GM18520 (cell line): ENCODE measurements around the gene CLEC19A.
A peak's percentile ranks its signal among the peaks of the same experiment; 100 is the strongest.

Experiments
- ATAC-seq: cut with Tn5 transposase; IDR thresholded peaks from one replicate; pipeline ENCODE4 v1.9.1; 2021; ENCODE audit not compliant: unreplicated experiment

The CLEC19A gene

DNA sequence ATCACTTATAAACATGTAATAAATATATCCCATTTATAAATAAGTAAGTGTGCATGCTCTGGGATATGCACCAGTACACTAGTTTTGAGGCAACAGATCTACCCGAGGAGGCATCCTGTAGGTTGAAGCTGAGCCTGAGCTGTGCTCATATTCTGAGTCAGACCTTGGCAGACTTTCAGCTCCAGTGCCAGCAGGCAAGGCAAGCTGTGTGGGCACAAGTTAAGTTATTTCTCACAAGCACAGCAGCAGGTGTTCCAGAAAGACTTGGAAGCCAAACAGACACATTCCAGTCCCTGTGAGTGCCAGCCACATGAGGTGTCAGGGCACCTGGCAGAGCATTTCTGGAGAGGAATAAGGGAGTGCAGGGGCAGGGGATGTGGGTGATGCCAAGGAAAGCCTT lies 1.3 kb upstream of the CLEC19A start:
- ATAC-seq: no peak

DNA sequence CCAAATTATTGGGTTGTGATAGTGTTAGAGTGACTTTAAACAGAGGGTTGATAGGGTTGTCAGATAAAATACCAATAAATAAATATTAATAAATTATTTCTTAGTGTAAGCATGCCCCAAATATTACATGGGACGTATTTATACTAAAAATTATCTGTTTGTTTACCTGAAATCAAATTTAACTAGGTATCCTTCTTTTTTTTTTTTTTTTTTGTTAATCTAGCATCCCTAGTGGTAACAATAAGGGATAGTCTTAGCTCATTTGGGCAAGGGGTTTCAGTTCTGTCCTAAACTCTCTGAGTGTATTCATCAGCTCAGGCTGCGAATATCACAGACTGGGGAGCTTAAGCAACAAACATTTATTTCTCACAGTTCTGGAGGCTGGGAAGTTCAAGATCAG lies 1.3 kb downstream of the CLEC19A start:
- no peak for ATAC-seq

DNA sequence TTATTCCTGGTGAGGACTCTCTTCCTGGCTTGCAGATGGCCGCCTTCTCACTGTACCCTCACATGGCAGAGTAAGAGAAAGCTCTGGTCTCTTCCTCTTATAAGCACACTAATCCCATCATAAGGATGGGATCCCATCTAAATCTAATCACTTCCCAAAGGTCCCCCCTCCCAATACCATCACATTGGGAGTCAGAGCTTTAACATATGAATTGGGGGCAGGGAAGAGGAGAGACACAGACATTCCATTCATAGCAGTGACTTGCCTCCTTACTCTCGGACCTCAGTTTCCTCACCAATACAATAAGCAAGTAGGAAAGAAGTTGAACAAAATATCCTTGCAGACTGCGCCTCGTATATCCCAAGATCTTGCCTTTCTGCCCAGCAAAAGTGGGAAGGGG lies 1.7 kb downstream of the CLEC19A start:
- ATAC-seq: no peak

DNA sequence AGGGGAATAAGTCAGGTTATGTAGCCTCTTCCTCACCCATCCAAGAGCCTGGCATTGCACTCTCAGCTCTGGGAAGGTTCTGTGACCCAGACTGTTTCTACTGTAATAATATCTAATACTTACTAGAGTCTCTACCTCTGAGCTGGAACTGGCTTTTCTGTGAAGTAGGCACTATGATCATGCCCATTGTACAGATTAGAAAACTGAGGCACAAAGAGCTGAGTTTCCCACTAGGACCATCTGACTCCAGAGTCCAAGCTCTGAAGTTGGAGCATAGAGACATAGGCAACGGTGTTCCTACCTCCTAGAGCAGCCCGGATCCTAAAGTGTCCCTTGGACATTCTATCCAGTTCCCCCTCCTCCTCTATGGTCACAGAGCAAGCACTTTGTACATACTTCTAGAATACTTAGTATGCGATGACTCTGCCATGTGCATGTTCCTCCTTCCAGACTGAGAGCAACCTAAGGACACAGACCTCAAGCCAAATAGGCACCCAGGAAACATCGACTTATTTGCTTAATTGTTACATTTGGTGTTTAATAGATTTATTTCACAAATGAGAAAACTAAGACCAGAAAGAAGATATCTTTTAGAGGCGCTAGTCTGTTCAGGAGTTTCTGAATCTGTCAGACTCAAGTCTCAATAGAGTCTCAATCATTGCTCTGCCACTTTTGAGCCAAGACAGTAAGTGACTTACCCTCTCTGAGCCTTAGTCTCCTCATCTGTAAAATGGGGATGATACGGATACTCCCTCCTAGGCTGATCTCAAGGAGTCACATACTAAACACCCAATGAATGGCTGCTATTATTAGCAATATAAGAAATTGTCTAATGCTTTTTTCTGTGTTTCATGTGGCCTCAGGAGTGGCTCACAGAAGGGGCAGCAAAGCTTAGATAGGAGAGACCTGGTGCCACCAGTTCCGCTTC lies 3.6 kb downstream of the CLEC19A start:
- no peak for ATAC-seq

DNA sequence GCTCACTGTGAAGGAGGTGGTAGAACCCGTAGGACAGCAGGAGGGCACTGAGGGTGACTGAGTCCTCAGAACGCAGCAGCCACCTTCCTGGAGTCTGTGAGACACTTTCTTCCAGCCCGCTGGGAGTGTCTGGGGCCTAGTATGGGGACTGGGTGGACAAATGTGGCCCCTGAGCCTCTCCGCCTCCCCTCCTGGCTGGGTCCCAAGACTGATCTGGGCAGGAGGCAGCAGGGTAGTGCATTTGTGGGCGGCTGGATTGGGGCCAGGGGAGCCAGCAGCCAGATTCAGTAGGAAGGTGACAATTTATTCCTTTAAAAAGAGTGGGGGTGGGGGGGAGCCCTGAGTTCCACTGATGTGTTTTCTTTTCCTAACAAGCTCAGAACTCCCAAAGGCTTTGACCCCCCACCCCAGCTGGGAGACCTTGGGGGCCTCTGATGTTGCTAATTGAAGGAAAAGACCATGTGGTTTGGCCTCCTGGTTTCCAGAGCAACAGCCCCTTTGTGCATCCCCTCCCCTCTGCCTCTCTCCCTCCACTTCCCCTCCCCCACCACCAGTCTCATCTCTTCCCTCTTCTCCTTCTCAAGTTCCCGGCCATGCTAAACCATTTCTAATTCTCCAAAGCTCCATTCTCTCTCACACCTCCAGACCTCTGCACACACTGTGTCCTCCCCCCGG lies 4.4 kb downstream of the CLEC19A start:
- ATAC-seq: no peak

DNA sequence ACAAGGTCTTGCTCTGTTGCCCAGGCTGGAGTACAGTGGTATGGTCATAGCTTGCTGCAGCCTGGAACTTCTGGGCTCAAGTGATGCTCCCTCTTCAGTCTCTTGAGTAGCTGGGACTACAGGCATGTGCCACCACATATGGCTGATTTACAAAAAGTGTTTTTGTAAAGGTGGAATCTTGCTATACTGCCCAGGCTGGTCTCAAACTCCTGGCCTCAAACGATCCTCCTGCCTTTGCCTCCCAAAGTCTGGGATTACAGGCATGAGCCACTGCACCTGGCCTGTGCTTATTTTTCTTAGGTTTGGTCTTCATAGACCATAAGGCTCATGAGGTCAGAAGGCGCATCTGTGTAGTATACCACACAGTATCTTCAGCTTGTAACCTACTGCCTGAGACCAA lies 5.3 kb downstream of the CLEC19A start:
- ATAC-seq: no peak

DNA sequence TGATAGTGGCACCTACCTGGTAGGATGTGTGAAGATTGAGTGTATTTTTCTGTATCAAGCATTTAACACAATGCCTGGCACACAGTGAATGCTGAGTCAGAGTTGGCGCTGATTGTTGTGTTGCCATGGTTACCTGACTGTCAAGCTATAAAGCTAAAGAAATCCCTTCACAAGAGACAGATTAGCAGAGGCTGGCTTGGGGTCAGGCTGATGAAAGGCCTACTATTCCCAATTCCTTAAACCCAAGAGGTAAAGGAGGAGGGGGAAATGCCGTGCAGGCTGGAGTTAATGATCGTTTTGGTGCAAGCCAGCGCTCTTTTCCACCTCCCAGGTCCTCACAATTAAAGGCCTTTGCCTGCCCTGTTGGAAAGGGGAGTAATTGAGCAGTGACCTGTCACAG lies 5.9 kb downstream of the CLEC19A start:
- no peak for ATAC-seq

DNA sequence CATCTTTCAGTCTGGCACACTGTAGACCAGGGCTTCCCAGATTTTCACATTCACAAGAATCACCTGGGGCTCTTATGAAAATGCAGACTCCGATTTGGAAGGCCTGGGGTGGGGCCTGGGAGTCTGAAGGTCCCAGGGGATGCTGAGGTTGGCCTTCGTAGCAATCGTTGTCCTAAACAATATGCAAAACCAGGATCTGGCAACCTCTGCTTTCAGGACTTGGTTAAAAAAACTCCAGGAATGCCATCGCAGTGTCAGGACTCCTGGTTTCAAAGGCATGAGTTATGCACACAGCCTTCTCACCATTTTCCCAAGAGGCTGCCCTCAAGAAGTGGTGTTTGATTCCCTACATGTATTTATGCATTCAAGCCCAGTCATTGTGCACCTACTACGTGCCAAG lies 6.7 kb downstream of the CLEC19A start:
- ATAC-seq: no peak

DNA sequence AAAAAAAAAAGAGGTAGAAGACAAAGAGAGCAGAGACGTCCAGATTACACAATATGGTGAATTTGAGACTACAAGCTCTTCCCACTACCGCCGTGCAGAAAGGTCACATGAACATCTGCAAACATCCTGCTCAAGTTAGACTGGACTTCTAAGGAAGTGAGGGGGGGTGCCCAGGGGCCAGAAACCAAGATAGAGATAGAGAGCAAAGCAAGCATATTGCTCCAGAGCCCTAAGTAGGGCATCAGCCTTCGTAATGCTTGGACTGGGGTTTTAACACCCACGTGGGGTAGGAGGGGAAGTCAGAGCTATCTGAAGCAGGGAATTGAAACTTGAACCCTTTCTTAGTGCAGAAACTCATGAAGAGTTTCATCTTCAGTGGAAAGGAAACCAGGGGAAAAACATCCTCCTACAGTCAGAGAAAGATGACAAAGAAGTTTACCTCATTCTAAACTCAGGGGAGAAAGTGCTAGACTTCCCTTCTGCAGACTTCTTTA lies 8.7 kb downstream of the CLEC19A start:
- ATAC-seq: peak; percentile 58

DNA sequence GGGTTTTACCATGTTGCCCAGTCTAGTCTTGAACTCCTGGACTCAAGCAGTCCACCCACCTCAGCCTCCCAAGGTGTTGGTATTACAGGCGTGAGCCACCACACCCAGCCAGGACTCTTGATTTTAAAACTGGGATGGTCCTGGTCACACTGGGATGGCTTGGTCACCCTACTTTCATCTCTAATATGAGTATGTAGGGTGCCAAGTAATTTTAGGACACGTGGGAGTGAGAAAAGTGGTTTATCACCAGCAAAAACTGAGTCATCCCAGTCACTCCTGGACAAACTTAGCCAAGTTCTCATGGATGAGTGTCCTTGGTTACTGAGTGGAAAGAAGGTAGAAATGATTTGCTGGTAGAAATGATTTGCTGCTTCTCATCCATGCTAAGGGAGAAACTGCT lies 9.9 kb downstream of the CLEC19A start:
- no peak for ATAC-seq

DNA sequence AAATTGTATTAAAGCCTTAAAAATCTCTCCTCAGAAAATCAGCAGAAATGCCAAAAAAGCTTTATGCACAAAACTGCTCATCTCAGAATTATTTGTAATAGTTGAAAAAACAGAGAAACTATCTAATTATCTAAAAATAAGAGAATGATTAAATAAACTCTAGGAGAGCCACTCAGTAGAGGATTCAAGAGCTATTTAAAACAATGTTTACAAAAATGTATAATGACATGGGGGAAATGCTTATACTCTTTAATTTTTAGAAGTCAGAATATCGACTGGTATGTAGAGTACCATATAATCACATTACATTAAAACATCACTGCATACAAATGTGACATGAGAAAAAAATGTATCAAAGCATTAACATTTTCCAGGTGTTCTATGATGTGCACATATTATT lies 11.9 kb downstream of the CLEC19A start:
- ATAC-seq: no peak

DNA sequence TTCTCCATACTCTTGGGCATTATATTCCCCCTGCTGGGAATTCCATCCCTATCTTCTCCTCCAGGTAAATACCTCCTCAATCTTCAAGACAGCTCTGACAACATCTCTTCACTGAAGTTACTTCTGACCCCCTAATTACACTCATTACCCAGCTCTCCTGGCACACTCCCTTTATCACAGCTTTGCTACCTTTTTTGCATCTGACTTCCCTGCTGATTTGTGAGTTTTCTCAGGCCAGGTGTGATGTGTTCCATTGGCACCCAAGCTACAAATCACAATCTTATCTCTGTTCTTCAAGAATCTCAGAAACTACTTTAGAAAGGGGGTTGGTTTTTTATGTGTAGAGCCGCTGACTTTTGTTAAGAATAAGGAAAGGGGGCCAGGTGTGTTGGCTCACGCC lies 14.0 kb downstream of the CLEC19A start:
- ATAC-seq: no peak

DNA sequence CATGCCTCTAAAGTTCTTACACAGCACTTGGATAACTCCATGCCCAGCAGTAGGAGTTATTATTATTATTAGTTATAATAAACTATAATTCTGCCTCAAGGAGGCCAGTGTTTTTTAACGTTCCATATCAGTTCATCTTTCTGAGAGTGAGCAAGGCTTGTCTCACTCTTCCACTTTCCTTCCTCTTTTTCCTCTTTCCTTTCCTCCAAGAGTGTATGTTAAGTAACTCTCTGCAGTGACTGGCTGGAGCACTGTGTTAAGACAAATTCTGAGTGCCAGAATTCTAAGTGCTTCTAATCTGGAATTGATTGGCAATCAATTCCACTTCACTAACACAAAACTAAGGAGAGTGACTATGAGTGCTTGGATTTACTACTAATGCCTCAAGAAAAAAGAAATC lies 16.4 kb downstream of the CLEC19A start:
- no peak for ATAC-seq

DNA sequence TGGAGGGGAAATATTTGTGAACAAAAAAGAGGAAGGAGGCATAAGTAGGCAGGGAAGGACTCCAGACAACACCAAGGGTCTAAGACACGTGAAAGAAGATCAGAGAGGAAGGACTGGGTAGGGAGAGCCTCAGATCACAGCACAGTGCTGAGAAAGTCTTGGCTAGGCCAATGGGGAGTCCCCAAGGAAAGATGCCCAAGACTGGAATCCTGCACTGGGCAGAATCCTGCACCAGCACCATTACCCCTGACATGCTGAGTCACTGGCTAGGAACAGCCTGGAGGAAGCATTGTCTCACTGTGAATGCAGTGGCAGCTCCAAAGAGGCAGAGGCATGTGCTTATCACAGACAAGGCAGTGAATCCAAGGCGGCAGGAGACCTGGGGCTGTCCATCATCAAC lies 19.2 kb downstream of the CLEC19A start:
- no peak for ATAC-seq

DNA sequence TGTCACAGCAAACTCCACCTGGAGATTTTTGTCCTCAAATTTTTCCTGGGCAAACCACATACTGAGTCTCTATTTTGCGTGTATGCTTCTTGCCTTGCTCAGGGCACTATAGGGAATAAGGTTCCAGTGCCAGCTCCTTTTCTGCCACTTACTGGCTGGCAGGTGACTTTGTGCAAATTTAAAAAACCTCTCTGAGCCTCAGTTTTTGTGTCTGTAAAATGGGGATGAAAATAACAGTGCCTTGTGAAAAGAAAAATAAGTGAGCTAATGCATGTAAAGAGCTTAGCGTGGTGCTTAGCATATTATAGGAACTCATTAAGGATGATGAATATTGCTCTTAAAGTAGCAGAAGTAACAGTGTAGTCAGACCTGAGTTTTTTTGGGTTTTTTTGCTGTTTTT lies 19.9 kb downstream of the CLEC19A start:
- no peak for ATAC-seq

DNA sequence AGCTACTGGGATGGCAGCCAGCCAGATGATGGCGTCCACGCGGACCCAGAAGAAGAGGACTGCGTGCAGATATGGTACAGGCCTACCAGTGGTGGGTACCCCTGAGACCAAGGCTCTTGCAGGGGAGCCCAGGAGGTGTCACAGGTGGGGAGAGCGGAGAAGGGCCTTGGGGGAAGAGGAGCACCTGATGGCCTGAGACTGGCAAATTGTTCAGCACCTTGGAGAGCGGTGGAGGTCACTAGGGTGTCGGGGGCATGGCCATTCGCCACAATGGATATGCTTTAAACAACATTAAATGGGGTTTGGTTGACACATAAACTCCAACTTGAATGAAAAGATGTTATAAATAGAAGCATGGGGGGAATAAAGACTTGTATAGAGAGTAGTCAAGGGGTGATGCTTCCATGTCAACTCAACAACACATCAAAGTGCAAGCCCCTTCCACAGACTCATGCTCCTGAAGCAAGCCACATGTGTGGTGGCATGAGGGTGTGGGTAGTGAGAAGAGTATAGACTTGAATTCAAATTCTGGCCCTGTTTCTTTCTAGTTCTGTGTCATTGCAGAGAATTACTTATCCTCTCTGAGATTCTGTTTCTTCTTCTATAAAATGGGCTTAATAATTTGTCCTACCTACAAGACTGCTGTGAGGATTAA lies 22.2 kb downstream of the CLEC19A start:
- ATAC-seq: no peak

DNA sequence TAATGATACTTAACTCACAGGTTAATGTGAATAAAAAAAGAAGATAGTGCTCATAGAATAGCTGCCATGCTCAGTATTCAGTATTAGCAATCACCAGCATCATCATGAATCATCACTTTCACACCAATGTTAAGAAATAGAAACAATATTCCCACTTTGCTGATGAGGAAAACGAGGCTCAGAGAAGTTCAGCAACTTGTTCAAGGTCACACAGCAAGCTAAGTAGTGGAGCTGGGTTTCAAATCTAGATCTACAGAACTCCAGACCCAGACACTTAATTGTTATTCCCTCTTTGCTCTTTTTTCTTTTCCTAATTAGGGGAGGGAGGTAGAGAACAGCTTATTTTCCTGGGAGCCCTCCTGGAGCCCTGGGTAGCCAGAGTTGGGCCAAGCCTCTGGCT lies 22.9 kb downstream of the CLEC19A start:
- ATAC-seq: no peak

DNA sequence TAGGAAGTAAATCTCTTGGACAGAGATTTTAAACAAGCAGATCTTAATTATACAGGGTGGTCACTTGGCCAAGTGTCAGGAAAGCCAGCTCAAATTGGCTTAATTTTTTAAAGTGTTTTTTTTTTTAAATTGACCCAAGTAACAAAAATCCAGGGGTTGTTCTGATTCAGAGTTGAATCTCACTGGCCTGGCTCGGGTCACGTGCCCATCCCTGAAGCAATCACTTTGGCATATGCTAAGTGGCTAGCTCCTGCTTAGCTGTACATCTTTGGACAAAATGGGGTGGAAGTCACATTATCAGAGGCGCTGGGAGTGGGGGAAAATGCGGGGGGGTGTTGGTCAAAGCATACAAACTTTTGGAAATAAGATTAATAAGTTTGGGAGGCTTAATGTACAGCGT lies 23.6 kb downstream of the CLEC19A start:
- ATAC-seq: no peak

DNA sequence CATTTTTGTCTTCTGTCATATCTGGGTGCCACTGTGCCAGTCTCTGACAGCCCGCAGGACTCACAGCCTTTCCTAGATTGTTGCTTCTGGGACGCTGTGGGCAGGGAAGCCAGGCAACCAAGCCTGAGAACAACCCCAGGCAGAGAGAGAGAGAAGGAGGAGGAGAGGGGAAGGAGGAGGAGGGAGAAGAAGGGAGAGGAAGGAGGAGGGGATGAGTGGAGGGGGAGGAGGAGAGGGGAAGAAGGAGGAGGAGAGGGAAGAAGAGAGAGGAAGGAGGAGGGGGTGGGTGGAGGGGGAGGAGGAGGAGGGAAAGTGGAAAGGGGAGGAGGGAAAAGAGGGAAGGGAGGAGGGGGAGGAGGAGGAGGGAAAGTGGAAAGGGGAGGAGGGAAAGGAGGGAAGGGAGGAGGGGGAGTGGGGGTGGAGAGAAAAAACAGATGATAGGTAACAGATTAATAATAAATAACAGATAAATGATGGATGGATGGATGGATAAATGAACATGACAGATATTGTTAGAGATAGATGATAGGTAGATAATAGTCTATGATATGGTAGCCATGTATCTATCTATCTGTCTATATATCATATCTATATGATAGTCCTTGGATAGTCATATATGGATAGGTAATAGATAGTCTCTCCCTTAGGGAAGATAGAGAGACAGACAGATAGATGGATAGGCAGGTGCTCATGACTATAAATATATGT lies 29.3 kb downstream of the CLEC19A start:
- ATAC-seq: no peak

DNA sequence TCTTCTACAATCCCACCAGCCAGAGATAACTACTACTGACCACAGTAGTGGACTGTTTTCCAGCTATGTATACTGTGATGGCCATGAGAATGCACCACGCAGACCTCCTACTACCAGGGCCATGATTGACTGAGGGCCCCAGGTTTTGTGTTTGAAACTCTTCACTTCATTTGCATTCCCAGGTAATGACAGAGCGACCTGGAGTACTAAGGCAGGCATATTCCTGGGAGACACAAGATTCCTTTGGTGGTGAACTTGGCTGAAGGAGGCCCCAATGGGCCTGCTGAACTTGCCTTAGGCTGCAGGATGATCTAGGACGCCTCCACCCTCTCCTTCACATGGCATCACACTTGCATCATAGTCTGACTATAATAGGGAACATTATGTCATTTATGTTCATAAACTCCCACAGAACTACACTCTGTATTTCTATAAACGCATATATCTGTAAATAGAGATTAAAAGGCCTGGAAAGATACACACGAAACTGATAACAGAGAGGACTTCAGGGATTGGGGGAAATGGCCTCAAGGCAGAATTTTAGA lies 30.4 kb downstream of the CLEC19A start:
- no peak for ATAC-seq

DNA sequence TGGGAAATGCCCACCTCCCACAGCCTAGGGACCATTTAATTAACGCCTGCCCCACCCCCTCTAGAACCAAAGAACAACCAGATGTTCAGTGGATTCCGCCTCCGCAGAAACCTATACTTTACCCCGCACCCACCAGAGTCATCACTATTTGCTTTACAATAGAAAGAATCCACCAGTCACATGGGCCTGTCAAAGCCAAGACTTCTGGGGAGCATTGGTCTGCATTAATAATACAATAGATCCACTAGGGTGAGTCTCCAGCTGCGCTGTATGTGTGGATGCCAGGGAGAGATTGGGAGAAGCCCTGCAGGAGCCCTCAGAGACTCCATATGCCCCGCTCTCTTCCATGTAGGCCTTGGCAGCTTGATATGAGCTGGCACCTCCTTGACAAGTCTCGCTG lies 31.3 kb downstream of the CLEC19A start:
- ATAC-seq: no peak
